HepG2 (cell line): ENCODE results near the gene OR6S1. TPM values are rescaled to one million over a fixed set of nuclear protein-coding genes. Genes with fewer than 3 reads are reported as not detected.

ENCODE experiments used
- AGO1 ChIP-seq: fragments of 200-400 bp; formaldehyde crosslinking; IDR thresholded peaks from 2 replicates; pipeline ENCODE4 v1.6.1; 2017; ENCODE audit warnings: mild to moderate bottlenecking, low read depth, low read length, moderate library complexity; ENCODE audit not compliant: poor library complexity, severe bottlenecking
- ARNT ChIP-seq: fragments of 450-650 bp; IDR thresholded peaks from 2 replicates; pipeline ENCODE4 v1.6.1; 2017
- FLYWCH1 ChIP-seq: sonication (generic); formaldehyde crosslinking; IDR thresholded peaks from 2 replicates; pipeline ENCODE4 v1.8.1; 2023; ENCODE audit warnings: mild to moderate bottlenecking, missing genetic modification reagents
- FOSL1 ChIP-seq: sonication (generic); formaldehyde crosslinking; IDR thresholded peaks from 2 replicates; pipeline ENCODE4 v1.9.0; 2021; ENCODE audit warnings: missing genetic modification reagents, borderline replicate concordance
- FOXC1 ChIP-seq: sonication (generic); formaldehyde crosslinking; IDR thresholded peaks from 2 replicates; pipeline ENCODE4 v1.8.0; 2022; ENCODE audit warnings: mild to moderate bottlenecking, missing genetic modification reagents, borderline replicate concordance
- JDP2 ChIP-seq: sonication (generic); formaldehyde crosslinking; IDR thresholded peaks from 2 replicates; pipeline ENCODE4 v1.8.1; 2022; ENCODE audit warnings: missing genetic modification reagents, borderline replicate concordance
- MBNL3 ChIP-seq: fragments of 250-450 bp; sonication (Bioruptor Pico); conservative IDR thresholded peaks from 2 replicates; pipeline ENCODE4 v1.8.0; 2022; ENCODE audit warnings: mild to moderate bottlenecking, inconsistent platforms
- PLRG1 ChIP-seq: fragments of 450-650 bp; conservative IDR thresholded peaks from 2 replicates; pipeline ENCODE4 v1.6.1; 2016
- POLR2G ChIP-seq: fragments of 200-400 bp; formaldehyde crosslinking; IDR thresholded peaks from 2 replicates; pipeline ENCODE4 v1.6.1; 2018; ENCODE audit warnings: mild to moderate bottlenecking, low read depth, low read length, moderate library complexity
- RARA ChIP-seq: IDR thresholded peaks from 2 replicates; pipeline ENCODE4 v1.6.1; 2016; ENCODE audit warnings: missing genetic modification reagents, missing compliant biosample characterization
- RBFOX2 ChIP-seq: fragments of 200-400 bp; formaldehyde crosslinking; IDR thresholded peaks from 2 replicates; pipeline ENCODE4 v1.6.1; 2017; ENCODE audit warnings: low read depth, mild to moderate bottlenecking, low read length
- RELA ChIP-seq: sonication (generic); formaldehyde crosslinking; IDR thresholded peaks from 2 replicates; pipeline ENCODE4 v1.4.0; 2020; ENCODE audit warnings: missing genetic modification reagents
- SCMH1 ChIP-seq: sonication (generic); formaldehyde crosslinking; IDR thresholded peaks from 2 replicates; pipeline ENCODE4 v1.9.0; 2021; ENCODE audit warnings: missing genetic modification reagents, mild to moderate bottlenecking, borderline replicate concordance
- SOX5 ChIP-seq: IDR thresholded peaks from 2 replicates; pipeline ENCODE4 v1.6.1; 2016; ENCODE audit warnings: borderline replicate concordance
- SUZ12 ChIP-seq: fragments of 150-350 bp; IDR thresholded peaks from 2 replicates; pipeline ENCODE4 v1.6.1; 2014; ENCODE audit warnings: low read depth, low read length
- SYNCRIP ChIP-seq: fragments of 200-400 bp; formaldehyde crosslinking; IDR thresholded peaks from 2 replicates; pipeline ENCODE4 v1.6.1; 2018; ENCODE audit warnings: mild to moderate bottlenecking, low read depth, low read length; ENCODE audit not compliant: insufficient read depth
- TEAD2 ChIP-seq: sonication (generic); formaldehyde crosslinking; IDR thresholded peaks from 2 replicates; pipeline ENCODE4 v1.9.0; 2021; ENCODE audit warnings: missing genetic modification reagents
- TEAD3 ChIP-seq: optimal IDR thresholded peaks from 2 replicates; pipeline ENCODE3; 2016; ENCODE audit warnings: borderline replicate concordance
- TFDP2 ChIP-seq: sonication (generic); formaldehyde crosslinking; IDR thresholded peaks from 2 replicates; pipeline ENCODE4 v1.4.0; 2020; ENCODE audit warnings: missing genetic modification reagents
- TOE1 ChIP-seq: sonication (generic); formaldehyde crosslinking; IDR thresholded peaks from 2 replicates; pipeline ENCODE4 v1.4.0; 2020; ENCODE audit warnings: mild to moderate bottlenecking, missing genetic modification reagents
- XRCC5 ChIP-seq: fragments of 200-400 bp; formaldehyde crosslinking; optimal IDR thresholded peaks from 2 replicates; pipeline ENCODE3; 2017; ENCODE audit warnings: mild to moderate bottlenecking, low read length
- ZFP37 ChIP-seq: sonication (generic); formaldehyde crosslinking; IDR thresholded peaks from 2 replicates; pipeline ENCODE4 v1.4.0; 2020; ENCODE audit warnings: missing genetic modification reagents, borderline replicate concordance
- ZNF180 ChIP-seq: sonication (generic); formaldehyde crosslinking; IDR thresholded peaks from 2 replicates; pipeline ENCODE4 v1.4.0; 2020; ENCODE audit warnings: low read depth, missing genetic modification reagents, borderline replicate concordance
- ZNF20 ChIP-seq: sonication (generic); formaldehyde crosslinking; IDR thresholded peaks from 2 replicates; pipeline ENCODE4 v1.4.0; 2020; ENCODE audit warnings: mild to moderate bottlenecking, moderate library complexity, missing genetic modification reagents
- ZNF225 ChIP-seq: sonication (generic); formaldehyde crosslinking; IDR thresholded peaks from 2 replicates; pipeline ENCODE4 v1.4.0; 2020; ENCODE audit warnings: mild to moderate bottlenecking, missing genetic modification reagents
- ZNF282 ChIP-seq: fragments of 450-650 bp; IDR thresholded peaks from 2 replicates; pipeline ENCODE4 v1.6.1; 2018; ENCODE audit not compliant: partially characterized antibody
- ZNF317 ChIP-seq: sonication (generic); formaldehyde crosslinking; IDR thresholded peaks from 2 replicates; pipeline ENCODE4 v1.5.0; 2020; ENCODE audit warnings: mild to moderate bottlenecking, missing genetic modification reagents
- ZNF740 ChIP-seq: sonication (generic); formaldehyde crosslinking; IDR thresholded peaks from 2 replicates; pipeline ENCODE4 v1.4.0; 2020; ENCODE audit warnings: missing genetic modification reagents
- ZNF784 ChIP-seq: sonication (generic); formaldehyde crosslinking; IDR thresholded peaks from 2 replicates; pipeline ENCODE4 v1.5.1; 2020; ENCODE audit warnings: missing genetic modification reagents, mild to moderate bottlenecking, borderline replicate concordance
- polyA plus RNA-seq, 8 experiments: library from polyadenylated mRNA; depleted of rRNA in 3 of 8; stranded (reverse) in 7 of 8; unstranded in 1 of 8; fragments of >200 nt; fragmentation: Illumina TruSeq in 4 of 8; extraction: Trizol in 4 of 8; gene quantifications; 2 replicates each; pipeline versions ENCODE4 v1.2.1 to v1.2.3, GENCODE V29; 2011 to 2016; ENCODE audit warnings: low read depth in 4 of 8, missing spikeins in 1 of 8, mixed read lengths in 1 of 8; ENCODE audit not compliant: insufficient read depth in 1 of 8
- total RNA-seq, 5 experiments: library from RNA; depleted of rRNA; stranded (reverse); fragments of >200 nt; fragmentation: Illumina TruSeq; extraction: Trizol; gene quantifications; 2 replicates each; pipeline ENCODE4 v1.2.3, GENCODE V29; 2016; ENCODE audit warnings: low read depth in 1 of 5
- TF ChIP-seq, protein P1 (sequence below): fragments of 450-650 bp; IDR thresholded peaks from 2 replicates; pipeline ENCODE4 v1.6.1; 2017

The OR6S1 gene
- total and polyA plus RNA-seq, 2 of the 13 experiments (the other 11 are each of a cell fraction or from before 2014, with no cell fraction given): 0.09 TPM; not detected in 1

GRCh38 chr14:20610002-20610765 lies 31.3 kb downstream of the OR6S1 start (continued):
- TF ChIP-seq RARA (peak; percentile 52), PLRG1 (no peak), SUZ12 (no peak), TOE1 (peak; percentile 86; the same call in 1 of the 2 replicates), RBFOX2 (no peak), RELA (CRISPR knock-in tag) (0 out of 2 replicates have a peak, but pooled peaks have one; percentile 37), SOX5 (CRISPR knock-in tag) (0 out of 2 replicates have a peak, but pooled peaks have one; percentile 40), TEAD2 (CRISPR knock-in tag) (no peak), JDP2 (no peak), SYNCRIP (no peak), FLYWCH1 (CRISPR knock-in tag) (no peak), TFDP2 (no peak), TEAD3 (CRISPR knock-in tag) (peak; percentile 37), ZFP37 (CRISPR knock-in tag) (no peak), ZNF784 (no peak), FOXC1 (CRISPR knock-in tag) (no peak), ZNF282 (no peak), MBNL3 (no peak), POLR2G (no peak), ZNF225 (CRISPR knock-in tag) (no peak), ZNF180 (no peak), ZNF740 (CRISPR knock-in tag) (no peak), XRCC5 (peak; percentile 85), ARNT (no peak), AGO1 (no peak), SCMH1 (CRISPR knock-in tag) (no peak), ZNF317 (CRISPR knock-in tag) (0 out of 2 replicates have a peak, but pooled peaks have one; percentile 49), FOSL1 (CRISPR knock-in tag) (no peak), ZNF20 (CRISPR knock-in tag) (no peak)
- TF ChIP-seq, protein P1, sequence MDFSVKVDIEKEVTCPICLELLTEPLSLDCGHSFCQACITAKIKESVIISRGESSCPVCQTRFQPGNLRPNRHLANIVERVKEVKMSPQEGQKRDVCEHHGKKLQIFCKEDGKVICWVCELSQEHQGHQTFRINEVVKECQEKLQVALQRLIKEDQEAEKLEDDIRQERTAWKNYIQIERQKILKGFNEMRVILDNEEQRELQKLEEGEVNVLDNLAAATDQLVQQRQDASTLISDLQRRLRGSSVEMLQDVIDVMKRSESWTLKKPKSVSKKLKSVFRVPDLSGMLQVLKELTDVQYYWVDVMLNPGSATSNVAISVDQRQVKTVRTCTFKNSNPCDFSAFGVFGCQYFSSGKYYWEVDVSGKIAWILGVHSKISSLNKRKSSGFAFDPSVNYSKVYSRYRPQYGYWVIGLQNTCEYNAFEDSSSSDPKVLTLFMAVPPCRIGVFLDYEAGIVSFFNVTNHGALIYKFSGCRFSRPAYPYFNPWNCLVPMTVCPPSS: no peak
